ENCODE data around the gene MAP4K3.
"Not testable (repeated sequence)": the region's sequence is repeated elsewhere in the genome, so short reads cannot be mapped to it uniquely, and the experiment has no call there.

Gene MAP4K3

DNA sequence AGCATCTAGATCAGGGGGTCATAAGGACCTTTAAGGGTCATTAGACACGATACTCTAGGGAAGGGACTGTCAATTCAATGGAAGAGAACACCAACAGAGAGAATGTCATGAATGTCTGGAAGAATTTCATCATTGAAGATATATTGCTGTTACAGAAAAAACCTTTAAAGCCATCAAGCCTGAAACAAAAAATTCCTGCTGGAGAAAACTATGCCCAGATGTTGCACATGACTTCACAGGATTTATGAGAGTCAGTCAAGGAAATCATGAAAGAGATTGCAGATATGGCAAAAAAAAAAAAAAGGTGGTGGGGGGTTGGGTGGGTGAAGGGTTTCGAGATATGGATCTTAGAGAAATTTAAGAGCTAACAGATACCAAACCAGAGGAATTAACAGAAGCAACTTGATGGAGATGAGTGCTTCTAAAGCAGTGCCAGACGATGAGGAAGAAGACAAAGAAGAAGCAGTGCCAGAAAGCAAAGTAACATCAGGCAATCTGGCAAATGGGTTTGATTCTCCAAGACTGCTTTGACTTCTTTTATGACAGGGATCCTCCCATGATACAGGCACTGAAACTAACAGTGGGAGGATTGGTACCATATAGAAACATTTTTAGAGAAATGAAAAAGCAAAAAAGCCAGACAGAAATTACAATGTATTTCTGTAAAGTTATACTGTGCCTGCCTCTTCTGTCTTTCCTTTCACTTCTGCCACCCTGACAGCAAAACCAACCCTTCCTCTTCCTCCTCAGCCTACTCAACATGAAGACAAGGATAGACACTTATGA, 28.5 kb downstream of the MAP4K3 start:
- no peak for DNase-seq (ENCODE audit: low spot score)

- DNase-seq (ENCODE audit: low spot score) = no peak
Observed at GRCh38 chr2:39407516-39408296, 29.4 kb downstream of the MAP4K3 start.

DNA sequence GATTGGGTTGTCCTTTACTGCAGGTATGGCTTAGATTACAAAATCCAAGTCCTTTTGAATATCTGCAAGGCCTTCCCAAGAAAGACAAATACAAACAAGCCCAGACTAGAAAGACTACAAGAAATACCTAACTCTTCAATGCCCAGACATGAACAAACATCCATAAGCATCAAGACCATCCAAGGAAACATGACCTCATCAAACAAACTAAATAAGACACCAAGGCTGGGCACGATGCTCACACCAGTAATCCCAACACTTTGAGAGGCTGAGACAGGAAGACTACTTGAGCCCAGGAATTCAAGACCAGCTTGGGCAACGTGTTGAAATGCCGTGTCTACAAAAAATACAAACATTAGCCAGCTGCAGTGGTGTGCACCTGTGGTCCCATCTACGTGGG, 31.7 kb downstream of the MAP4K3 start:
- DNase-seq (ENCODE audit: low spot score) = no peak

DNA sequence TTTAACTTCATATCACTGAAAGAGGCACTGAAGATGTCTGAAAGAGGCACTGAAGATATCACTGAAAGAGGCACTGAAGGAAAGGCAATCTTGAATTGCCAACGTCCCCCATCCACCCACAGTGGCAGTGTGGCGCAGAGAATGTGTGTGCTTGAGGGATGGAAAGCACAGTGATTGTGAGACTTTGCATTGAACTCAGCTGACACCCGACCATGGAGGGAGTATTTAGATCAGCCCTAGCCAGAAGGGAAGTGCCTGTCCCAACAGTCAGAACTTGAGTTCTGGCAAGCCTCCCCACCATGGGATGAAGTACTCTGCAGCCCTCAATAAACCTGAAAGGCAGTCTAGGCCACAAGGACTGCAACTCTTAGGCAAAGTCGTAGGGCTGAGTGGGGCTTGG, 33.8 kb downstream of the MAP4K3 start:
- DNase-seq (ENCODE audit: low spot score) = no peak

GRCh38 chr2:39401319-39401718, 35.8 kb downstream of the MAP4K3 start:
- no peak for DNase-seq (ENCODE audit: low spot score)

GRCh38 chr2:39399570-39399969, 37.5 kb downstream of the MAP4K3 start:
- no peak for DNase-seq (ENCODE audit: low spot score)

DNA sequence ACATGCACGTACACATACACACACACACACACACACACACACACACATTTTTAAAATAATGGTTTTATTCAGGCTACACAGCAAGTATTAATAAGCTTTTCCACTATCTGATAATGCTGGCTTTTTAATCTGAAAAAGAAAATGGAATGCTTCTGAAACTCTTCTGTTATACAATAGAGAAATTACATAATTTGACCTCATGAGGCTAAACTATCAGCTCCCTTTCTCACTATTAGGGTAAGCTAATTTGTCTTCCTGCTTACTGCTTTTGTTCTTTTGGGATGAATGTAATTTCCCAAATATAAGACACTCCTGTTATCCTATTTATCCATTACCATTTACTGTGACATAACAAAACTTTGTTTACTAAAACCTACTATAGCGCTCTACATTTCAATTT, 41.8 kb downstream of the MAP4K3 start:
- DNase-seq (ENCODE audit: low spot score) = no peak

DNA sequence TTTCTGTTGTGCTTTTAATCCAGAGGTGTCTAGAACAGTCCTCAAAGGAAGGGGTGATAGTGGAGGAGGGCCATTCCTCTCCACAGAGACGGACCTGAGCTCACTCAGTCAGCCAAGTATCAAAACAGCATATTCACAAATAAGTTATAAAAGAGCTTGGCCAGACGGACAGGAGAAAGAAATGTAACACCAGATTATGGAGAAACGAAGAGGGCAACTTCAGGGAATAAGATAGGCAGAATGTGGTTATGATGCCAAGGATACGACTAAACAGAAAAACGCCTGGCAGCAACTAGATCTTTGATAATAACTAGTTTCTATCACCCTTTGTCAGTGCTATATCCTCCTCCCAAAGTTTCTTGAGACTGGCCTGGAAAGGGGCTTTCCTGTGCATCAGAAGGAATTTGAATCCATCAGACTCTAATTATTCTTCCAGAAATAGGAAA, 42.5 kb downstream of the MAP4K3 start:
- no peak for DNase-seq (ENCODE audit: low spot score)

DNA sequence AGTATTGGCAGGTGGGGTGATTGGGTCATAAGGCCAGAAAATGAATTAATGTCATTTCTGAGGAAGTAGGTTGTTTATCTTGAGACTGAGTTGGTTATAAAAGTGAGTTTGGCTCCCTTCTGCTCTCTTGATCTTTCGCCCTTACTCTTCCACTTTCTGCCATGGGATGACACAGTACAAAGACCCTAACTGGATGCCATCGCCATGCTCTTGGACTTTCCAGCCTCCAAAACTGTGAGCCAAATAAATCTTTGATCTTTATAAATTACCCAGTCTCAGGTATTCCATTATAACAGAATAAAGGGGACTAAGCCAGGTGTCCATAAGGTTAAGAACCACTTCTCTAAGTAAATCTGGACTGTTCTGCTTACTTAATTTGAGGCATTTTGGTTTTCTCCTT, 44.4 kb downstream of the MAP4K3 start:
- no peak for DNase-seq (ENCODE audit: low spot score)

- no peak for DNase-seq (ENCODE audit: low spot score)
Observed at GRCh38 chr2:39390216-39390615, 46.9 kb downstream of the MAP4K3 start.

GRCh38 chr2:39386064-39386463, 51.0 kb downstream of the MAP4K3 start:
- DNase-seq (ENCODE audit: low spot score) = no peak

GRCh38 chr2:39385172-39385571, 51.9 kb downstream of the MAP4K3 start:
- no peak for DNase-seq (ENCODE audit: low spot score)

- not testable (repeated sequence) for DNase-seq (ENCODE audit: low spot score)
Observed at GRCh38 chr2:39384071-39384470, 53.0 kb downstream of the MAP4K3 start.

- no peak for DNase-seq (ENCODE audit: low spot score)
Observed at GRCh38 chr2:39383146-39383545, 53.9 kb downstream of the MAP4K3 start.

DNA sequence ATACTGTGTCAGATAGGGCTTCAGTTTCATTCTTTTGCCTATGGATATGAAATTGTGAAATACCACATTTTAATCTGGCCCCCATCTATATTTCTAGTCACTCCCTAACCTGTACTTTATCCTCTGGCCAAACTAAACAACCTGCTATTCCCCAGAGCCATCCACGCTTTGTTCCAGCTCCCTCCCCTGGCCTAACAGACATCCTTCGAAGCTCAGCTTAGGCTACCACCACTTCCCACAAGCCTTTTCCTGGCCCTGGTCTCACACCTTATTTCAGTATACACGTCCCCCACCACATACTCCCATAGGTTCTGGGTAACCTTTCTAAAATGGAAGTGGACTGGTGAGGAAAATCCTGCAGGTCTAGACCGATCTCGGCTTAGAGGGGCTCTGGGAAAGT, 55.4 kb downstream of the MAP4K3 start:
- DNase-seq (ENCODE audit: low spot score) = no peak

DNA sequence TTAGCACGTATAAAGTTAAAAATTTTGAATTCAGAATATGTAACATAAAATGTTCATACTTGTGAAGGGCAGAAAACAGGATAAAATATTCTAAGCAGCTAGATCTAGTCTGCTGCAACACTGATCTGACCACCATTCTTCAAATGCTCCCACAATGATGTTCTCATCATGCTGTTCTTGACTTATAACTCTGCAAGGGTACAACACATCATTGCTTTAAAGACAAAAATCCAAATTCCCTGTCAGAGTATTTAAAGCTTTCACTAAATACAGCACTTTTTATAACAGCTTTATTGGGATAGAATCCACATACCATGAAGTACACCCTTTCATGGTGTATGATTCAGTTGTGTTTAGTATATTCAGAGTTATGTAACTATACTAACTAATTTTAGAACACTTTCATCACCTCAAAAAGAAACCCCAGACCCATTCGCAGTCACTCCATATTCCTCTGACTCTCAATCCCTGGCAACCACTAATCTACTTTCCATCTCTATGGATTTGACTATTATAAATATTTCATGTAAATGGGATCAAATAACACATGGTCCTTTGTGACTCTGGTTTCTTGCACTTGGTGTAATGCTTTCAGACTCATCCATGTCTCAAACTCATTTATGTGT, 56.4 kb downstream of the MAP4K3 start:
- no peak for DNase-seq (ENCODE audit: low spot score)

DNA sequence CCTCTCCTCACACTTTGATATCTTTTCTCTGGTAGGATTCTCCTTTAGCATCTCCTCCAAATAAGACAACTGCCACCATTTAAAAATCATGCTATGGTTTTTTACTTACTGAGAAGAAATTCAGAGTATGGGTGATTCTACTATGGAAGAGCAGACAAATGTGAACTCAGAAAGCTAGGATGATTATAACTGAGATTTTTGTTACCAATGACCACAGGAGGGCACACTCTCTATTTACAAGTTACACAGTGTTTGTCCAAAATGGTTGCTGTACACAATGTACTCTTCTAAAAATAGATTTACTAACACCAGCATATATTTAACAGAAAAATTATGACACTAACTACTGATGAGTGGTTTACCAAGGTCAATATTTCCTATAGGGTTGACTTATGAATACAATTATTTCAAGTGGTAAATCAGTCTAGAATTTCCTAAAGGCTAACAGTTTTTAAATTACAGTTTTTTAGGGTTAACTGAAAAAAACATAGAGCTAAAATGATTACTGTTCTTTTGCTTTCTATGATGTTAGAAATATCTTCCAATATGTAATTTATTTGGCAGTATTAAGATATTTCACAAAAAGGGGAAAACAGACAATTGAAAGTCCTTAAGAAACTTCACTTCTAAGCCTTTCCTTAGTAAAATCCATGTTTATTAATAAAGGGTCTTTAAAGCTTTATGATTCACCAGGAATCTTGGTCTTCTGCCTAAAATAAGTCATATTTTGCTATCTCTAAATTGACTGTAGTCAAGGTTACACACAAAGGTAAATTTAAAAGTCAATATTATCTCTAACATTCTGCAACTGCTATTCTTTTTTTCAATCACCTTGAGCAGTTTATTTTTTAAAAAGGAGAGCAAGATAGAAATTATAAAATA, 57.2 kb downstream of the MAP4K3 start:
- DNase-seq (ENCODE audit: low spot score) = peak; percentile 6

DNA sequence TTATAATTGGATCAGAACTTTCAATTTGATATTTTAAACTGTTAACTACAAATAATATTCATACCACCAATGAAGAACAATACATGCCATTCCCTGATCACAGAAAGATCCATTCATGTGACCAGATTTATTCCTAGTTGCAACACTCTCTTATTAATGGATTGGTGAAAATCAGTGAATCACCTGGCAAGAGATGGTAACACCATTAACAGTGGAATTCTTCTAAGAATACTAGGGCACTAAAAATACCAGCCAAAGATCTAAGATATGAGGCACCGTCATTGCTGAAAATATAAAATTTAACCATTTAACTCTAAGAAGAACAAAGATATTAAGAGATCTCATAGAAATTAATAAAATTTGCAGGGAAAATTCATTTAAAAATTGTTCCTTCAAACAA, 58.1 kb downstream of the MAP4K3 start:
- no peak for DNase-seq (ENCODE audit: low spot score)

- no peak for DNase-seq (ENCODE audit: low spot score)
Observed at GRCh38 chr2:39377226-39377939, 59.7 kb downstream of the MAP4K3 start.

- DNase-seq (ENCODE audit: low spot score) = no peak
Observed at GRCh38 chr2:39375917-39376316, 61.2 kb downstream of the MAP4K3 start.

GRCh38 chr2:39373181-39373802, 63.8 kb downstream of the MAP4K3 start:
- DNase-seq (ENCODE audit: low spot score) = no peak

All from CD4-positive, alpha-beta T cell treated with Interleukin-6 at 100 ng/mL for 8 hours (primary cell).